ENCODE measurements around the gene ITPKB. TPM values are rescaled to one million over a fixed set of nuclear protein-coding genes. Genes with fewer than 3 reads are reported as not detected.

Gene ITPKB
- total and polyA plus RNA-seq, 9 donors = 10.2 to 32.4 (median 23.5) TPM

DNA sequence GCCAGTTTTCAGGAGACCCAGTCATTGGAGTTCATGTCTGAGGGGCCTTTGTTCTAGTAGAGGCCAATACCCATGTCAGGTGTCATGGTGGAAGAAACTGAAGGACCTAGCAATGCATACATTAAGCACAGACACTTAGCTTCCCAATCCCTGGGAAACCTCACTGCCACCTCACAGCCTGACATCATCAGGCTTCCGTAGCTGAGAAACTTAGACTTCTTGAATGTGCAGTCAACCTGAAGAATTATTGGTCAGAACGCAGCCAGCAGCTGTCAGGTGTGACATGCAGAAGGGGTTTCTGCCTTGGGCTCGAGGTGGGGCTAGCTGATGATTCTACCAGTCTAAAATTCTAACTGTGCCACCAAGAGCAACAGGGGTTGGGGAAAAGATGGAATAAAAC lies 1.9 kb upstream of the ITPKB start:
- WGBS (ENCODE audit: insufficient coverage) = 73% methylated on average over 3 of the region's 3 CpGs
- Histone ChIP-seq H3K27ac (ENCODE audit: low read length) (no peak overlapping the region), H3K36me3 (ENCODE audit: control insufficient read depth, insufficient read depth, low read length) (peaks cover 10% of the 10 kb centered on the region), H3K27me3 (ENCODE audit: control insufficient read depth, insufficient read depth, low read length) (peaks cover 2% of the 10 kb centered on the region), H3K9me3 (replicated peaks; ENCODE audit: control insufficient read depth, low read depth, low read length) (peaks cover 6% of the 10 kb centered on the region), H3K4me3 (ENCODE audit: low read length) (no peak overlapping the region), H3K4me1 (ENCODE audit: control insufficient read depth, insufficient read depth, low read length) (peaks cover 19% of the 10 kb centered on the region)
- DNase-seq = no peak

DNA sequence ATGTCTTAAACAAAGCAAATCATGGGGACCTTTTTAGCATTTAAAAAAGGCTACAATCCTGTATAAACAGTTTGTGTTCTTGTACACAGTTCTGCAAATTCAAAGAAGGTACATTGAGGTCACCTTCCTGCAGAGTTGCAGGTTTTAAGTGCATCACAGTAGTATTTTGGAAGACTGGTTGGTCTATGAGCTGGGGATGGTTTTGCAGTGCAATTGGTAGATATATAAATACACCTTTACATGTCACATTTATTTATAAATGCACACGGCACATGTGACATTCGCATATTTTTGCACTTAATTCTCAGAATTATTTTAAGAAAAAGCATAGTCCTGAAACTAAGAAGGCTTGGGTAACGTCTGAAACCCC lies 599 bp upstream of the ITPKB start:
- Histone ChIP-seq H3K36me3 (ENCODE audit: control insufficient read depth, insufficient read depth, low read length) (peaks cover 21% of the 10 kb centered on the region), H3K4me3 (ENCODE audit: low read length) (peak overlapping the region; percentile 19), H3K4me1 (ENCODE audit: control insufficient read depth, insufficient read depth, low read length) (peaks cover 28% of the 10 kb centered on the region), H3K27ac (ENCODE audit: low read length) (peak overlapping the region; percentile 71), H3K27me3 (ENCODE audit: control insufficient read depth, insufficient read depth, low read length) (peaks cover 2% of the 10 kb centered on the region), H3K9me3 (replicated peaks; ENCODE audit: control insufficient read depth, low read depth, low read length) (peaks cover 6% of the 10 kb centered on the region)
- WGBS (ENCODE audit: insufficient coverage) = 83% methylated on average over 1 of the region's 3 CpGs
- DNase-seq = no peak

DNA sequence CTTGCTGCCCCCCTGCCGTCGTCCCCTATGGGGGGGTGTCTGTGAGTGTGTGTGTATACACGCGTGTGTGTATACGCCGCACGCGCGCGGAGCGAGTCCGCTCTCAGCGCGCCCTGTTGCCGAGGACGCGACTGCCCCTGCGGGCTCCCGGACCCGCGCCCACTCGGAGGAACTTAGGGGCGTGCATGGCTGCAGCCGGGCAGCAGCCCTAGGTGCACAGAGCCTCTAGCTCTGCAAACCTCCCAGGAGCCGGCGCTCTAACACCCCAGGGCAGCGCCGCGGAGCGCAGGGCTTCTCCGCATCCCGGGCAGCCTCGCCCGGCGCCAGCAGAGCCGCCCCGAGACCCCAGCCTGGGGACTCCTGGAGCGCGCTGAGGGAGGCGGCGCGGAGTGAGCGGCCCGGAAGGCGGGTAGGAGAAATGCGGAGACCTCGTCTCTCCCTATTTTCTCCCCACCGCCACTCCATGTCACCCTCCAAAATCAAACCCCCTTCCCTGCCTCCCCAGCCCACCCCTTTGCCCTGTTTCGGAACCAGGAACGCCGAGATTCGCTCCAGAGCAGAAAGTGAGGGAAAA lies 574 bp downstream of the ITPKB start:
- under 1% methylated on average over 34 of the region's 52 CpGs for WGBS (ENCODE audit: insufficient coverage)
- Histone ChIP-seq H3K9me3 (replicated peaks; ENCODE audit: control insufficient read depth, low read depth, low read length) (peaks cover 6% of the 10 kb centered on the region), H3K27ac (ENCODE audit: low read length) (peak overlapping the region; percentile 88), H3K4me1 (ENCODE audit: control insufficient read depth, insufficient read depth, low read length) (peaks cover 30% of the 10 kb centered on the region), H3K27me3 (ENCODE audit: control insufficient read depth, insufficient read depth, low read length) (peaks cover 2% of the 10 kb centered on the region), H3K4me3 (ENCODE audit: low read length) (peak overlapping the region; percentile 87), H3K36me3 (ENCODE audit: control insufficient read depth, insufficient read depth, low read length) (peaks cover 29% of the 10 kb centered on the region)
- DNase-seq = peak; percentile 48

DNA sequence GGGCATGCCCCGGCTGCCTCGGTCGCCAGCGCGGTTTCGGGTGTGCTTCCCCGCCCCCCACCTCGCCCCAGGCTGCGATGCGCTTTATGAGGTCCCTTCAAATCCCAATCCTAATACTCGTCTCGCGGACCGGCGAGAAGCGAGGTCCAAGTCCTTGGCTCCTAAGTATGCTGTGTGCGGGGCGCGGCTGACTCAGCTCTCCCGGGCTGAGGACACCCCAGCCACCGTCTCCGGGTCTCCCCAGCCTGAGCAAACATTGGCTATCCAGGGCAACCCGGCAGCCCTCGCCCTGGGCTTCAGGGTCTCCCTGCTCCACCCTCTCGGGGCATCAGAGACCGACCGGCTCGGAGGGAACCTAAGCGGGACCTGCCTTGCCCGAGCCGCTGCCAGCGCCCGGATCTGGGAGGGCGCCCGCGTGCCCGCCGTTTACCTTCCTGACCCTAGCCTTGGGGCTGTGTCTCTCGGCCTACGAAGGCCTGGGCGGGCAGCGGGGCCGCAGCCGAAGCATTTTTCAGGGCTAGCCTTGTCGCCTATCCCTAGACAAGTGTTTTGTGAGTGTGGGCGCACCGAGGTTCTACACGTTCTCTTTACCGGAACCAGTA lies 1.2 kb downstream of the ITPKB start:
- Histone ChIP-seq H3K27ac (ENCODE audit: low read length) (peak overlapping the region; percentile 88), H3K36me3 (ENCODE audit: control insufficient read depth, insufficient read depth, low read length) (peaks cover 33% of the 10 kb centered on the region), H3K9me3 (replicated peaks; ENCODE audit: control insufficient read depth, low read depth, low read length) (peaks cover 5% of the 10 kb centered on the region), H3K27me3 (ENCODE audit: control insufficient read depth, insufficient read depth, low read length) (peaks cover 2% of the 10 kb centered on the region), H3K4me1 (ENCODE audit: control insufficient read depth, insufficient read depth, low read length) (peaks cover 33% of the 10 kb centered on the region), H3K4me3 (ENCODE audit: low read length) (peak overlapping the region; percentile 87)
- WGBS (ENCODE audit: insufficient coverage) = under 1% methylated on average over 44 of the region's 49 CpGs
- DNase-seq = peak; percentile 61

DNA sequence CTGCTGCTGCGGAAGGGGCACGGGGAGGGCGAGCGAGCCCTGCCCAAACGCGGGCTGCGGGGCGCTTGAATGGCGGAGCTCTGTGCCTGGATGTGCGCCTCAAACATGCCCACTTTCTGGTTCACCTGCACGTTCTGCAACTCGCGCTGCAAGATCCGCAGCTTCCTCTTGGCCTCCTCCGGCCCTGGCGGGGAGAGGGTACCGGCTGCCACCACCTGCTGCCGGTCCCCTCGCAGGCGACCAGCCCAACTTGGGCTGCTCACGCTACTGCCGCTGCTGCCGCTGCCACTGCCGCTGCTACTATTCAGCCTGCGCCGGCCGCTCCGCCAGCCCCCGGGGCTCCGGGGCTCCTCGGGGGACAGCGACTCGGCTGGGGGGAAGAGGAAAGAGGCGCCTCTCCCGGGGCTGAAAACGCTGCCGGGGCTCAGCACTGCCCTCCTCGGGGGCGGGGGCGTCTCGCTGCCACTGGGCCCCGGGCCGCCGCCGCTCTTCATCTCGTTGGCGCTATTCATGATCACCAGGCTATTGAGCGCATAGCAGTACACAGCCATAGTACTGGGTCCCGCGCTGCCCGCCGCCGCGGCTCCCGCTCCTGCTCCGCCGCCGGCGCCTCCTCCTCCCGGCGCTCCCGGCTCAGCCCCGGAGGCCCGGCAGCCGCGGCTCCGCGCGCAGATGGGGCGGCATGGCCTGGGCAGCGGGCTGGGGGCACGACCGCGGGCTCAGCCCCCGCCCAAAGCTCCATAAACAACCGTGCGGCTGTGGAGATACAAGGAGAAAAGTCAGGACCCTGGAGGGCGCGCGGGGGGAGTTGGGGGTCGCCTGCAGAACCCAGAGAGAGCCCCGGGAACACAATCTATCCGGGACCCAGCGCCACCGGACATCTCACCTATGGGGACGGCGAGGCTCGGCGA lies 1.9 kb downstream of the ITPKB start:
- Histone ChIP-seq H3K27ac (ENCODE audit: low read length) (peak overlapping the region; percentile 88), H3K36me3 (ENCODE audit: control insufficient read depth, insufficient read depth, low read length) (peaks cover 33% of the 10 kb centered on the region), H3K9me3 (replicated peaks; ENCODE audit: control insufficient read depth, low read depth, low read length) (no peaks in the 10 kb centered on the region), H3K4me1 (ENCODE audit: control insufficient read depth, insufficient read depth, low read length) (peaks cover 33% of the 10 kb centered on the region), H3K4me3 (ENCODE audit: low read length) (peak overlapping the region; percentile 87), H3K27me3 (ENCODE audit: control insufficient read depth, insufficient read depth, low read length) (peaks cover 2% of the 10 kb centered on the region)
- peak; percentile 64 for DNase-seq
- 9% methylated on average over 73 of the region's 89 CpGs for WGBS (ENCODE audit: insufficient coverage)

DNA sequence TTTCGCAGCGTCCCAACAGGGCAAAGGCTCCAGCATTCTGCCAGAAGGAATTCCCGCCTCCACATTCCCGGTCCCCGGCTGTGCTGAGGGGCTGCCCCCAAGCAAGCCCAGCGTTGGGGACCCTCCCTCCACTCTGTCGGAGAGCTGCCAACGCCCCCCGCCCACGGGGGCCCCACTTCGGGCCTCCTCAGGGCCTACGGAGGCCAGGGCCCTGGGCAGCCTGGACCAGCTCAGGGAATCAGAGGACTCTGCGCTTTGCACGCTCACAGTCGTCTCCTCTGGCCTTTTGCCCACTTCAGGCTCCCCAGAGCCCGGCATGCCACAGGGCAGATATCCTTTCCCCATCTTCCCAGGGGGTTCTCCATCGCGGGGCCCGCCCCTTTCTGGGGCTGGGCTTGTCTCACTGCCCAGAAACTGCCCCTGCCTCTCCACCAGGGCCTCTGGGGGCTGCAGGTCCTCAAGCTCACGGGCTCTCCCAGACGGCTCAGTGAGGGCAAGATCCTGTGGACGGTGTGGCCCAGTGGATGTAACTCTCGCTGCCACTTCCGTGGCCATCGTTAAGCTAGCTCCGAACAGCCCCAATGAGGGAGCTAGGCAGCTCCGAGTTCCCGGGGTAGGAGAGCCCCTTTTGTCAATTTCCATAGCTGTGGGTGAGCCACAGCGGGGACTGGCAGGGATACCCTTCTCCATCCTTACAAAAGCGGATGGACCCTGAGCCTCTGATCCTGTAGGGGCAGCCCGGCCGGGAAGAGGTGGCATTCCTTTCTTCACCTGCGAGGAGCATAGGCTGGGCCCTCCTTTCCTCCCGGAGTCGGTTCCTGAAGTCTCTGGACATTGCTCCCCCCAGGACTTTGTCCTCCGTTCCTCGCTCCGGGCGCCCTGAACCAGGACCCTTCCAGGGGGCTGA lies 2.8 kb downstream of the ITPKB start:
- no peak overlapping the region for H3K27ac ChIP-seq (ENCODE audit: low read length)
- peaks cover 2% of the 10 kb centered on the region for H3K27me3 ChIP-seq (ENCODE audit: control insufficient read depth, insufficient read depth, low read length)
- WGBS (ENCODE audit: insufficient coverage) = 43% methylated on average over 38 of the region's 39 CpGs
- DNase-seq = peak; percentile 39
- H3K36me3 ChIP-seq (ENCODE audit: control insufficient read depth, insufficient read depth, low read length) = peaks cover 37% of the 10 kb centered on the region
- H3K4me3 ChIP-seq (ENCODE audit: low read length) = peak overlapping the region; percentile 87
- H3K9me3 ChIP-seq (replicated peaks; ENCODE audit: control insufficient read depth, low read depth, low read length) = no peaks in the 10 kb centered on the region
- peaks cover 33% of the 10 kb centered on the region for H3K4me1 ChIP-seq (ENCODE audit: control insufficient read depth, insufficient read depth, low read length)

DNA sequence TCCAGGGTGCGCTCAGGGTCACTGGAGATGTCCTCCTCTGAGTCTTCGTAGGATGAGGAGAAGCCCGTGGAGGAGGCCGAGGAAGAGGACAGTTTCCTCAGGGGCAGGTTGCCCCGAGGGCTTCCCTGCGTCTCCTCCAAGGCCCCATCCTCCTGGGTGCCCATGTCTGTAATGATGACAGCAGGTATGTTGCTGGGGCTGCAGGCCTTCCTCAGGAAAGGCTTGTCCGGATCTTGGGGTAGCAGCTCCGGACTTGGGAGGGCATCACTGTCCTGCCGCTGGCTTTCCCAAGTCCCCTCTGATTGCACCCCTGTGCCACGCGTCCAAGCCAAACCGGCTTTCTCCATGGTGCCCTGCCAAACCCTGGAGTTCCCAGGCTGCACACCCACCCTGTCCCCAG lies 3.5 kb downstream of the ITPKB start:
- peaks cover 39% of the 10 kb centered on the region for H3K36me3 ChIP-seq (ENCODE audit: control insufficient read depth, insufficient read depth, low read length)
- no peak overlapping the region for H3K27ac ChIP-seq (ENCODE audit: low read length)
- no peak for DNase-seq
- H3K4me1 ChIP-seq (ENCODE audit: control insufficient read depth, insufficient read depth, low read length) = peaks cover 33% of the 10 kb centered on the region
- no peaks in the 10 kb centered on the region for H3K9me3 ChIP-seq (replicated peaks; ENCODE audit: control insufficient read depth, low read depth, low read length)
- 71% methylated on average over 9 of the region's 12 CpGs for WGBS (ENCODE audit: insufficient coverage)
- peaks cover 2% of the 10 kb centered on the region for H3K27me3 ChIP-seq (ENCODE audit: control insufficient read depth, insufficient read depth, low read length)
- peak overlapping the region; percentile 87 for H3K4me3 ChIP-seq (ENCODE audit: low read length)

DNA sequence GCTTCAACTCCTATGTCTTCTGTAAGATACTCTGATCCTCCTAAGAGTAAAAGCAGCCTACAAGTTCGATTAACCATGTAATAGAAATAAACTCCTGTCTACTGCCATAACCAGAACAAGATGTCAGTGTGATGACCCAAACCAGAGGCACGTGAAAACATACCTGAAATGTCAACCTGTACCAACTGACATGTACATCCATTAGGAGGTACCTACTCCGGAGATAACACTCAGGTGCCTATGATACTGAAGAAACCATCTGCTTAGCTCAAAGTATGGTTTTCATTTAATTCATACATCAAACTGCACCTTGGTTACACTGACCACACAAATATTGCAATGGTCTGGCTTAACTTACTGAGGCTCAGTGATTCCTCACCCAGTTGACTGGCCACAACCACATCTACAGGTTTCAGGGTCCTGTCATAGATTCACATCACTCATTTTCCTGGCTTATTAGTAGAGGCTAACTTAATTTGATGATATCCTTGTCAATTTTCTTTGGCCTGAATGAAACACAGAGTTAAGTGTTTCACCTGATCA lies 4.4 kb downstream of the ITPKB start:
- Histone ChIP-seq H3K4me3 (ENCODE audit: low read length) (peak overlapping the region; percentile 87), H3K27ac (ENCODE audit: low read length) (no peak overlapping the region), H3K9me3 (replicated peaks; ENCODE audit: control insufficient read depth, low read depth, low read length) (no peaks in the 10 kb centered on the region), H3K27me3 (ENCODE audit: control insufficient read depth, insufficient read depth, low read length) (peaks cover 2% of the 10 kb centered on the region), H3K4me1 (ENCODE audit: control insufficient read depth, insufficient read depth, low read length) (peaks cover 27% of the 10 kb centered on the region), H3K36me3 (ENCODE audit: control insufficient read depth, insufficient read depth, low read length) (peaks cover 44% of the 10 kb centered on the region)
- no peak for DNase-seq
- WGBS (ENCODE audit: insufficient coverage) = 66% methylated on average over 3 of the region's 3 CpGs

DNA sequence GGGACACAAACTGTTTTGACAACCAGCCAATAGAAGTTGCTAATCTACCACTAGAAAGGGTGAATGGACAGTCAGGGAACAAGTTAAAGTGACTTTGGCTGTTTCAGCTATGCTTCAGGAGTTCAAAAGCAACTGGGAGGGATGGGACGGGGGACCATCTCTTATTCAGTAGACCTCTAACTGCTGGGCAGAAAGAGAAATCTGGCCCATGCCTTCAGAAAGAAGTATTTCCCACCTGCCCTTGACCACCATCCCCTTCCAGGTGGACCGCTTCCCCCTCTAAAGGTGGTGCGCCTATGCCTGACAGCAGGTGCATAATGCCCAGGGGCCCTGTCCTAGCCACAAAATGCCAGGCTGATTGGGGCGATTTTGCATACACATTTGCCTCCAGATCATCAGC lies 5.2 kb downstream of the ITPKB start:
- 83% methylated on average over 1 of the region's 4 CpGs for WGBS (ENCODE audit: insufficient coverage)

More for the DNA sequence above, 5.2 kb downstream of the ITPKB start:
- H3K4me3 ChIP-seq (ENCODE audit: low read length) = peak overlapping the region; percentile 87
- H3K4me1 ChIP-seq (ENCODE audit: control insufficient read depth, insufficient read depth, low read length) = peaks cover 25% of the 10 kb centered on the region
- H3K27me3 ChIP-seq (ENCODE audit: control insufficient read depth, insufficient read depth, low read length) = peaks cover 2% of the 10 kb centered on the region
- H3K9me3 ChIP-seq (replicated peaks; ENCODE audit: control insufficient read depth, low read depth, low read length) = no peaks in the 10 kb centered on the region
- no peak for DNase-seq
- H3K27ac ChIP-seq (ENCODE audit: low read length) = no peak overlapping the region
- H3K36me3 ChIP-seq (ENCODE audit: control insufficient read depth, insufficient read depth, low read length) = peaks cover 44% of the 10 kb centered on the region
